Endothelial cell of hepatic sinusoid (primary cell): Measurements from ENCODE around the gene MRTFA.
"Not testable (repeated sequence)": the region's sequence is repeated elsewhere in the genome, so short reads cannot be mapped to it uniquely, and the experiment has no call there.

ENCODE experiments used
- in situ Hi-C: cut with HindIII; loops from 2 replicates; pipeline ENCODE4 v1.10.0; 2017; ENCODE audit warnings: low sequenced_read_pairs

The MRTFA gene

GRCh38 chr22:40599731-40600130 is 36.8 kb downstream of the MRTFA start:
- in situ Hi-C loops = no loop called here

GRCh38 chr22:40598712-40599111 is 37.8 kb downstream of the MRTFA start:
- in situ Hi-C loops = not testable (repeated sequence)

- in situ Hi-C loops = no loop called here
These were observed 38.7 kb downstream of the MRTFA start for GRCh38 chr22:40597526-40598430.

GRCh38 chr22:40595497-40596234 is 40.9 kb downstream of the MRTFA start:
- in situ Hi-C loops = no loop called here

- in situ Hi-C loops = no loop called here
These were observed 41.6 kb downstream of the MRTFA start for GRCh38 chr22:40594924-40595323.

- in situ Hi-C loops = no loop called here
These were observed 42.2 kb downstream of the MRTFA start for GRCh38 chr22:40594346-40594745.

- in situ Hi-C loops = no loop called here
These were observed 42.9 kb downstream of the MRTFA start for GRCh38 chr22:40593460-40594273.

GRCh38 chr22:40592352-40593113 is 44.0 kb downstream of the MRTFA start:
- in situ Hi-C loops = no loop called here

GRCh38 chr22:40588726-40589125 is 47.8 kb downstream of the MRTFA start:
- in situ Hi-C loops = no loop called here

GRCh38 chr22:40586781-40587180 is 49.7 kb downstream of the MRTFA start:
- in situ Hi-C loops = no loop called here

GRCh38 chr22:40585310-40585751 is 51.2 kb downstream of the MRTFA start:
- in situ Hi-C loops = no loop called here

GRCh38 chr22:40584766-40585165 is 51.8 kb downstream of the MRTFA start:
- in situ Hi-C loops = not testable (repeated sequence)

- in situ Hi-C loops = no loop called here
These were observed 53.3 kb downstream of the MRTFA start for GRCh38 chr22:40583053-40583741.

- in situ Hi-C loops = no loop called here
These were observed 54.5 kb downstream of the MRTFA start for GRCh38 chr22:40582063-40582462.

GRCh38 chr22:40580631-40581030 is 55.9 kb downstream of the MRTFA start:
- in situ Hi-C loops = no loop called here

GRCh38 chr22:40578171-40578570 is 58.3 kb downstream of the MRTFA start:
- in situ Hi-C loops = no loop called here

- in situ Hi-C loops = no loop called here
These were observed 63.5 kb downstream of the MRTFA start for GRCh38 chr22:40572976-40573375.

- in situ Hi-C loops = no loop called here
These were observed 64.6 kb downstream of the MRTFA start for GRCh38 chr22:40571887-40572286.

- in situ Hi-C loops = loop anchor here (5.0 kb wide), 1 partner anchor 35 kb away; no protein-coding TSS in a partner anchor
These were observed 68.7 kb downstream of the MRTFA start for GRCh38 chr22:40567626-40568328.
